HG03342 (cell line): ENCODE measurements around the gene HMOX2.

ENCODE experiments used
- ATAC-seq: cut with Tn5 transposase; IDR thresholded peaks from one replicate; pipeline ENCODE4 v1.9.1; 2021; ENCODE audit warnings: mild to moderate bottlenecking, moderate library complexity; ENCODE audit not compliant: unreplicated experiment

The HMOX2 gene

GRCh38 chr16:4463522-4464163 is 12.6 kb upstream of the HMOX2 start:
- ATAC-seq = no peak

GRCh38 chr16:4465977-4466779 is 10.0 kb upstream of the HMOX2 start:
- no peak for ATAC-seq

DNA sequence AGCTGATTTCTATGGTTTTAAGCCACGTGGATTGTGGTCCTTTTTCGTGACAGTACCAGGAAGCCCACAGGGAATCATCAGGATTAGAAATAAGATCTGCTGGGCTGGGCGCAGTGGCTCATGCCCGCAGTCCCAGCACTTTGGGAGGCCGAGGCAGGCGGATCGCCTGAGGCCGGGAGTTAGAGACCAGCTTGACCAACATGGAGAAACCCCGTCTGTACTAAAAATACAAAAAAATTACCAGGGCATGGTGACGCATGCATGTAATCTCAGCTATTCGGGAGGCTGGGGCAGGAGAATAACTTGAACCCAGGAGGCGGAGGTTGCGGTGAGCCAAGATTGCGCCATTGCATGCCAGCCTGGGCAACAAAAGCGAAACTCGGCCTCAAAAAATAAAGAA is 8.3 kb upstream of the HMOX2 start:
- no peak for ATAC-seq

DNA sequence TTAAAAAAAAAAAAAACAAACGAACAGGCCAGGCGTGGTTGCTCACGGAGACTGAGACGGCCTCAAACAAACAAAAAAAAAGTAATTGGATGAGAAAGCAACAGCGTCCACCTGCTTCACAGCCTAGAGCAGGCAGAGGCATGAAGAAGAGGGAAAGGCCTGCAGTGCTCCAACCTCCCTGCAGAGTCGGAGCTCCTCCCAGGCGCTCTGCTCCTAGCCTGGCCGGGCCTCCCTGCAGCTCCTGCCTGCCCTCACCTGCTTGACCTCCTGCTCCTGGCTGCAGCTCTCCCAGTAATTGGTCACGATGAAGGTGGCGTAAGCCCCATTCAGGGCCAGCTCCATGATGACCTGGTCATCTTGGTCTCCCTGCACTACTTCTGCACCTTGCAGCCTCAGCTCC is 7.2 kb upstream of the HMOX2 start:
- no peak for ATAC-seq

DNA sequence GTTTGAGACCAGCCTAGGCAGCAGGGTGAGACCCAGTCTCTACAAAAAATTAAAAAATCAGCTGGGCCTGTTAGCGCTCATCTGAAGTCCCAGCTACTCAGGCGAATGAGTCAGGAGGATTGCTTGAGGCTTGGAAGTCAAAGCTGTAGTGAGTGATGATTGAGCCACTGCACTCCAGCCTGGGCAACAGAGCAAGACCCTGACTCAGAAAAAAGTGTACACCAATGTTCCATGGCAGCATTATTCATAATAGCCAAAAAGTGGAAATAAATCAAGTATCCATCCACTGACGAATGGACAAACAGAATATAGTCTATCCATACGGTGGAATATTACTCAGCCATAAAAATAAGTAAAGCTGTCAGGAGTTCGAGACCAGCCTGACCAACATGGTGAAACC is 4.3 kb upstream of the HMOX2 start:
- no peak for ATAC-seq

DNA sequence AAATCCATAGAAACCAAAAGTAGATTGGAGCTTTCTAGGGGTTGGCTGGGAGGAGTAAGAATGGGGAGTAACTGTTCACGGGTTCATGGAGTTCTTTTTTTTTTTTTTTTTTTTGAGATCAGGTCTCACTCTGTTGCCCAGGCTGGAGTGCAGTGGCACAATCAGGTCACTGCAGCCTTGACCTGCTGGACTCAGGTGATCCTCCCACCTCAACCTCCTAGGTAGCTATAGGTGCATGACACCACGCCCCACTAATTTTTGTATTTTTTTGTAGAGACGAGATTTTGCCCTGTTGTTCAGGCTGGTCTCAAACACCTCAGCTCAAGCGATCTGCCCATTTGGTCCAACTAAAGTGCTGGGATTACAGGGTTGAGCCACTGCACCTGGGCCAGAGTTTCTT is 3.3 kb upstream of the HMOX2 start:
- no peak for ATAC-seq

GRCh38 chr16:4474192-4474961 is 1.8 kb upstream of the HMOX2 start, which contains the start of gene NMRAL1:
Gene NMRAL1 (minus strand): TSS chr16:4474625. CDS start chr16:4474132, 493 bp downstream.
- ATAC-seq = peak; percentile 56

DNA sequence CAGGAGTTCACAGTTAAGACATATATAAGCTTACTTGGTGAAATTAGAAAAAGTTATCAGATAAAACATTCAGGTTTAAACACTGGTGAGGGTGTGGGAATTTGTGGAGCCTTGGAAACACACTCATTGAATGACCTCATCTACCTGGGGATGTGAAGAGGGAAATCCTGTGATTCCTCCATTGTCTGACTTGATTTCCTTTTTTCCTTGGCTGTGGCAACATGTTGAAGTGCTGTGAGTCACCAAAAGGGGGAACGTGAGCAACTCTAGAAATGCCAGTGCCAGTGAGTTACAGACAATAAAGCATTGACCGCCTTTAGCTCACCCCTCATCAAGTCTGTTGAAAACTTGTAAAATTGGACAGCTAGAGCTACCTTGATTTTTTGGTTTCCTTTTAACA is 1.8 kb downstream of the HMOX2 start:
- no peak for ATAC-seq

- no peak for ATAC-seq
These were observed 5.3 kb downstream of the HMOX2 start for GRCh38 chr16:4481526-4481925.

- ATAC-seq = no peak
These were observed 5.8 kb downstream of the HMOX2 start for GRCh38 chr16:4481963-4482362.

DNA sequence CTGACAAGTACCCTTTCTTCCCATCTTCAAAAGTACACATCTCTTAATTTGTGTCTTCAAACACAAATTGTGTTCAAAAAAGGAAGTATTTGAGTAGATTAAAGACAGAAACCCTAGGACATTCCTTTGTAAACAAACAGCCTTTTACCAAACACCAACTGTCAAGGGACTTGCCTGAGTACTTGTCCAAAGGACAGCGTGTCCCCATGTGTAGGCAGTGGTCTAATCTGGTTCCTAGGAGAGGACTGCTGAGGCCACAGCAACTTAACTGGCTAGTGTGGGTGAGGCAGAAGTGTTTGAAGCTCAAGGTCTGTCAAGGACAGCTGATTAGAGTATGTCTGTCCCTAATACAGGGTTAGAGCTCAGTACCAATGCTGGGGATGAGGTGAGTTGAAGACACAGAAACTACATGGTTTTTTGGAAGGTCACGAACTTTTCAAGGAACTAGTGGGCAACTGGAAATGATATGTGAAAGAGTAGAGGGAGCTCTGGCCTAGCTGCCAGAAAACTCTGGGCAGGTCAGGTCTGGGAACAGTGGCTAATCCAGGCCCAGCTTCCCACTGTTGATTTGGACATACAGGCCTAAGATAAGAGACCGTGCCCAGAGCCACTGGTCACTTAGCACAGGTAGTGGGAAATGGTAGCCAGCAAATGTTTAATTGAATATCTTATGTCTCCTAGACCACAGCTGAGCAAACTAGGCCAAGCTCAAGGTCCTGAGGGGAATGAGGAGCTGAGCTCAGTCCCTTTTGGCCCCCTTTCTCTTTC is 10.1 kb downstream of the HMOX2 start:
- no peak for ATAC-seq

DNA sequence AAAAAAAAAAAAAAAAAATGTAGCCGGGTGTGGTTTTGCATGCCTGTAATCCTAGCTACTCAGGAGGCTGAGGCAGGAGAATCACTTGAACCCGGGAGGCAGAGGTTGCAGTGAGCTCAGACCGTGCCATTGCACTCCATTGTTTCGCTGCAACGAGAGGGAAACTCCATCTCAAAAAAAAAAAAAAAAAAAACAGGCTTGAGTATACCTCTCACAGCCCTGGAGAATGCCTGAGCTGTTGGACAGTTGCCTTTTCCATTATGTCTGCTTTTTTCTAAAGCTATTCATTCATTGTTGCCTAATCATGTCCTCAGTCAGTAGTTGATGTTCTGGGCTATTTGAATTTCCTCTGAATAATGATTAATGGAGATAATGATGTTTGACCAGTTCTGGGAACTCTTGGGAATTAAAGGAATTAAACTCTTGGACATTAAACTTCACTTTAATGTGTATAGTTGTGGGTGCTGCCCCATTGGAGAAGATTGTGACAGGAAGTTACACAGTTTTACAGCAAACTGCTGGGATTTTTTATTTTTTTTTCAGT is 11.8 kb downstream of the HMOX2 start:
- no peak for ATAC-seq

- ATAC-seq = no peak
These were observed 12.3 kb downstream of the HMOX2 start for GRCh38 chr16:4488499-4488967.

DNA sequence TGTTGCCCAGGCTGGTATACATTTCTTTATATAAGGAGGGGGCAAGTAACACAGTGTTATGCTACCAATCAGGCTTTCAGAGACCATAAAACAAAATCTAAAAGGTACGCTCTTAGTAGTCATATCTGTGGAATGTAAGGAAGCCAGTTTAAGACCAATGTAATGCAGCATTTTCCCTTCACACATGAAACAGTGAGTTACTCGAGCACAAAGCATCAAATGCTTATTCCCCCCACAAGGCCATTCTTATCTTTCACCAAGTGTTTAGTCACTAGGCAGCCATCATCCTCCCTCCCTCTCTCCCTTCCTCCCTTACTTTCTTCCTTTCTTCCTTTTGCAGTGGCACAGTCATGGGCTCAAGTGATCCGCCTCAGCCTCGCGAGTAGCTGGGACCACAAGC is 12.8 kb downstream of the HMOX2 start:
- no peak for ATAC-seq

DNA sequence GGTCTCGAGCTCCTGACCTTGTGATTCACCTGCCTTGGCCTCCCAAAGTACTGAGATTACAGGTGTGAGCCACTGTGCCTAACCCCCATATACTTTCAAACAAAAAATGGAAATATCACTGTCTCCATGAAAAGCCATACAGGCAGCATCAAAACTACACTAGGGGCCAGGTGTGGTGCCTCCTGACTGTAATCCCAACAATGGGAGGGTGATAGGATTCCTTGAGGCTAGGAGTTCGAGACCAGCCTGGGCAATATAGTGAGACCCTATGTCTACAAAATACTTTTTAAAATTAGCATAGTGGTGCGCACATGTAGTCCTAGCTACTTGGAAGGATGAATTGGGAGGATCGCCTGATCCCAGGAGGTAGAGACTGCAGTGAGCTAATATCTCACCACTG is 15.7 kb downstream of the HMOX2 start:
- no peak for ATAC-seq

- ATAC-seq = no peak
These were observed 18.7 kb downstream of the HMOX2 start for GRCh38 chr16:4494746-4495490.

DNA sequence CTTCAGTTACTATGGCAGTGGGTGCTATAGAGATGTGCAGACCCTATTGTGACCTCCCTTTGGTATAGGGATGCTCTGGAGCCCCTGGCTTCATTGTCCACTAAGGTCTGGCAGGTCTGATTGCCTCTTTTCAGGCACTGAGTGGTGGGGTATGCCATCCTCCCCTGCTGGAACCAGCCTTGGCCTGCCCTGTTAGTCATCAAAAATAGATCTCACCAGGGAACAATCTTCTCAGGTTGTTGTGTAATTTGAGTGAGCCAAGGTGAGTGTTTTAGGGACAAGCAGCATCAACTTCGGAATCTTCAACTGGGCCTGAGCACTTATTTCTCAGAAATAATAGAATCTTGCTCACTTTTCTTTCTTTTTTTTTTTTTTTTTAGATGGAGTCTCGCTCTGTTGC is 19.6 kb downstream of the HMOX2 start:
- no peak for ATAC-seq

DNA sequence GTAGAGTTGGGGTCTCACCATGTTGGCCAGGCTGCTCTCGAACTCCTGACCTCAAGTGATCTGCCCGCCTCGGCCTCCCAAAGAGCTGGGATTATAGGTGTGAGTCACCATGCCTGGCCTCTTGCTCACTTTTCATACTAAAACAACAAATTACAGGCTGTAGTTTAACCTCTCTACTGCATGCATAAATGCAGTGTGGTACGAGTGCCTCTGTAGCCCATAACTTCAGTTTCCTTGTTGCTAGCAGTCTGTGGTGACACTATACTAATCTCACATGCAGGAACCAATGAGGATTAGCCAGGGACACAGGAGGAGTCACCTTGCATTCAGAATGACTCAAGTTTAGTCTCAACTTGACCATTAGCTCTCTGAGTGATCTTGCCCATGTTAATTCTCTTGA is 20.1 kb downstream of the HMOX2 start:
- ATAC-seq = no peak

- no peak for ATAC-seq
These were observed 22.5 kb downstream of the HMOX2 start for GRCh38 chr16:4498546-4499195.
